Spleen (tissue), 3 donors: ENCODE results near the gene DNAH6.

ENCODE experiments used
- POLR2A ChIP-seq, 3 donors: fragments of 450-650 bp; IDR thresholded peaks; one replicate each; pipeline ENCODE4 v1.5.1; 2017; ENCODE audit warnings: antibody characterized with exemption in 3 of 3, mild to moderate bottlenecking in 1 of 3
- POLR2AphosphoS5 ChIP-seq, 3 donors: sonication (generic); formaldehyde crosslinking; IDR thresholded peaks; one replicate each; pipeline ENCODE4 v1.5.1; 2017; ENCODE audit warnings: antibody characterized with exemption in 3 of 3

- TF ChIP-seq POLR2AphosphoS5 (IDR thresholded peaks at IDR 0.05) (no peak), POLR2A (IDR thresholded peaks at IDR 0.05) (no peak)
These were observed 317.3 kb downstream of the DNAH6 start for GRCh38 chr2:84833481-84834150.
